Measurements from ENCODE around the gene PTBP1. TPM values are rescaled to one million over a fixed set of nuclear protein-coding genes. Genes with fewer than 3 reads are reported as not detected.
"Not testable (repeated sequence)": the region's sequence is repeated elsewhere in the genome, so short reads cannot be mapped to it uniquely, and the experiment has no call there.

Gene PTBP1
- total RNA-seq, 1 experiment from 2014 or later: 124 TPM

DNA sequence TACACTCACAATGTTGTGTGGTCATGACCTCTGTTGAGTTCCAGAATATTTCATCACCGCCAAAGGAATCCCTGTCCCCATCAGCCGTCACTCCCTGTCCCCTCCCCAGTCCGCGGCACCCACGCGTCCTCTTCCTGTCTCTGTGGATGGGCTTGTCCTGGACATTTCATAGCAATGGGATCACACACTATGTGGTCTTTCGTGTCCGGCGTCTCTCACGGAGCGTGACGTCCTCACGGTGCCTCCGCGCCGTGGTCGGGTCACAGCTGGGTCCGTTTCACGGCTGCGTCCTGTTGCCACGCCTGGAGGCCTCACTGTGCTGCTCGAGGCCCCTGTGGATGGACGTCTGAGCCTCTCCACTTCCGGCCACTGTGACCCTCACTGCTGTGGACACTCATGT is 37.0 kb downstream of the PTBP1 start:
- in situ Hi-C loops (cut with HindIII; ENCODE audit: low pct_unique_long_range_greater_than_20kb, low sequenced_read_pairs): no loop called here
- DNase-seq (ENCODE audit: low read depth, low spot score): no peak

DNA sequence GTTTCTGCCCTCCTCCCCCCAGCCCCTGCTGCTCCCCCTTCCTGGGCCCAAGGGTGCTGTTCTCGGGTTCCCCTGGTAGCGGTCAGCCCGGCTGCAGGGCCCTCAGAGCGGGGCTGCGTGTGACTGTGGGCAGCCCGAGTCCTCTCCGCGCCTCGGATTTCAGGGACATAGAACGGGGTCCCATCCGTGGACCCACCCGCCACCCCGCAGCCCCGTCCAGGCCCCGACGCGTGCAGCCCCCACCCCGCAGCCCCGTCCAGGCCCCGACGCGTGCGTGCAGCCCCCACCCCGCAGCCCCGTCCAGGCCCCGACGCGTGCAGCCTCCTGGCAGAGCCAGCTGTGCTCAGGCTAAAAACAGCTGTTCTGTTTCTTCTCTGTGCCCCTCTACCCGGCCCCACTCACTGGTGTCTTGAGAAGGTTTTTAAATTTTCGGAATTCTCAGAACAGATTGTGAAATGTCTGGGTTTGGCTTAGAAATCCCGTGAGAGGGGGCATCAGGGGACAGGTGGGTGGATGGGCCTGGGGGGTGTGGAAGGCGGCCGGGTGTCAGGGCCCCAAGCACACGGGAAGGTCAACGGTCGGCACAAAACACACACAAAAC is 38.1 kb downstream of the PTBP1 start:
- in situ Hi-C loops (cut with HindIII; ENCODE audit: low pct_unique_long_range_greater_than_20kb, low sequenced_read_pairs): no loop called here
- no peak for DNase-seq (ENCODE audit: low read depth, low spot score)

DNA sequence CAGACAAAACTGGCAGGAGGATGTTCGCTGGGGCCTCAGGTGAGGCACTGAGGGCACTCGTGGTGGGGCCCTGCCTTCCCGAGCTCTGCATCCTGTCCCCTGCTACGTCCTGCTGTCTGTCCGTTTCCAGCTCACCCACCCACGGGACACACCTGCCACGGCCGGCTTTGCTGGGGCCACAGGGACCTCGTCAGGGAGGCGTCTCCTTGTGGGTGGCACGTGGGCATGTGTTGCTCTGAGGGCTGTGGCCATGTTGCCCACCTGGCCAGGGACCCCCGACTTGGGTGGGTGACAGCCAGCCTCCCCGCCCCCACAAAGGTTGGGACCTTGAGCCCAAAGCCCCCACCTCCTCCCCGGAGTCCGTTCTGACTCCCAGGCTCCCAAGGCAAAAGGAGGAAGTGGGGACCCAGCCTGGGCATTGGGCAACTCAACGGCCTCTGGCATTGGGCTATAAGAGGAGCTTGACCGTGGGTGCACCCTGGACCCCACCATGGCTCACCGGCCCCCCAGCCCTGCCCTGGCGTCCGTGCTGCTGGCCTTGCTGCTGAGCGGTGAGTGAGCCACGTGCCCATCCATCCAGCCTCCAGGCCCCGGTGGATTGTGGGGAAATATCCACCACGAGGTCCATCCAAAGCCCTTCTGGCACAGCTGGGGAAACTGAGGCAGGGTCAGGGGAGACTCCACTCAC is 43.4 kb downstream of the PTBP1 start, which contains the start of gene PRTN3:
Gene PRTN3, plus strand, starts transcription at position 481 of the 688 bp plus-strand sequence. Its CDS starts 10 bp downstream, at position 491.
- in situ Hi-C loops (cut with HindIII; ENCODE audit: low pct_unique_long_range_greater_than_20kb, low sequenced_read_pairs): no loop called here
- DNase-seq (ENCODE audit: low read depth, low spot score): no peak

DNA sequence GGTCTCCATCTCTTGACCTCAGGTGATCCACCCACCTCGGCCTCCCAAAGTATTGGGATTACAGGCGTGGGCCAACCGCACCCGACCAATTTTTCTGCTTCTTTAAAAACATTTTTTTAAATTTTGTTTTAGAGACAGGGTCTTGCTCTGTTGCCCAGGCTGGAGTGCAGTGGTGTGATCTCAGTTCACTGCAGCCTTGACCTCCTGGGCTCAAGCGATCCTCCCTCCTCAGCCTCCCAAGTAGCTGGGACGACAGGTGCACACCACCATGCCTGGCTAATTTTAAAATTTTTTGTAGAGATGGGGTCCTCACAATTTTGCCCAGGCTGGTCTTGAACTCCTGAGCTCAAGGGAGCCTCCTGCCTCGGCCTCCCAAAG is 45.5 kb downstream of the PTBP1 start:
- DNase-seq (ENCODE audit: low read depth, low spot score); in situ Hi-C loops (cut with HindIII; ENCODE audit: low pct_unique_long_range_greater_than_20kb, low sequenced_read_pairs): not testable (repeated sequence)

DNA sequence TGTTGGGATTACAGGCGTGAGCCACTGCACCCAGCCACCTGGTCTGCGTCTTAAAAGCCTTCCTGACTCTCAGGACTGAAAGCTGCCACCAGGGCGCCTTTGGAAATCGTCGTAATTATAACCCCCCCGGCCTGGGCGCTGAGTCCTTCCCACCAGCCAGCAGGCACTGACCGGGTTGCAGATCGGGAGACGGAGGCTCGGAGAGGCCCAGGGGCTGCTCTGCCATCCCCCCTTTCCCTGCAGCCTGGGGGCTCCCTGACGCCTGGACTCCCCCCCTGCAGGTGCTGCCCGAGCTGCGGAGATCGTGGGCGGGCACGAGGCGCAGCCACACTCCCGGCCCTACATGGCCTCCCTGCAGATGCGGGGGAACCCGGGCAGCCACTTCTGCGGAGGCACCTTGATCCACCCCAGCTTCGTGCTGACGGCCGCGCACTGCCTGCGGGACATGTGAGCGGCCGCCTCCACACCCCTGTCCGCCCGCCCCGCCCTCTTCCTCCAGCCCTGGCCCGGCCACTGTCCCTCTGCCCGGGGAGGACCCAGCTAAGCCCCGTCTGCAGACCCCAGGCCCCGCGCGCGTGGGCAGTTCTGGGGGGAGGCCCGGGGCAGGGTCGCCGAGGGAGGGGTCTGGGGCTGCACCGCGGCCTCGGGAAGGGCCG is 46.1 kb downstream of the PTBP1 start:
- DNase-seq (ENCODE audit: low read depth, low spot score): no peak
- in situ Hi-C loops (cut with HindIII; ENCODE audit: low pct_unique_long_range_greater_than_20kb, low sequenced_read_pairs): no loop called here

DNA sequence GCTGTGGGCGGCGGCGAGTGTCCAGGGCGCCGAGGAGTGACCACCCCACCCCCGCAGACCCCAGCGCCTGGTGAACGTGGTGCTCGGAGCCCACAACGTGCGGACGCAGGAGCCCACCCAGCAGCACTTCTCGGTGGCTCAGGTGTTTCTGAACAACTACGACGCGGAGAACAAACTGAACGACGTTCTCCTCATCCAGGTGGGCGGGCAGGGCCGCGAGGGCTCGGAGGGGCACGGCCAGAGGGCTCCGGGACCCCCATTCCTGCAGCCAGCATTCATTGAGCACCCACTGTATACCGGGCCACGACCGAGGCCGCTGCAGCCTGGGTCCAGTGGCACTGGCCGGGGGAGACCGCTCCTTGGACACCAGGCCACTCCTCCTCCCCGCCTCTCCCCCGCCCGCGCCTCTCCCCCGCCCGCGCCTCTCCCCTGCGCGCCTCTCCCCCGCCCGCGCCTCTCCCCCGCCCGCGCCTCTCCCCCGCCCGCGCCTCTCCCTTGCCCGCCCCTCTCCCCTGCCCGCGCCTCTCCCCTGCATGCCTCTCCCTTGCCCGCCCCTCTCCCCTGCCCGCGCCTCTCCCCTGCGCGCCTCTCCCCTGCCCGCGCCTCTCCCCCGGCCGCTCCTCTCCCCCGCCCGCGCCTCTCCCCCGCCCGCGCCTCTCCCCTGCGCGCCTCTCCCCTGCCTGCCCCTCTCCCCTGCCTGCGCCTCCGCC is 46.7 kb downstream of the PTBP1 start:
- in situ Hi-C loops (cut with HindIII; ENCODE audit: low pct_unique_long_range_greater_than_20kb, low sequenced_read_pairs): no loop called here
- DNase-seq (ENCODE audit: low read depth, low spot score): no peak

DNA sequence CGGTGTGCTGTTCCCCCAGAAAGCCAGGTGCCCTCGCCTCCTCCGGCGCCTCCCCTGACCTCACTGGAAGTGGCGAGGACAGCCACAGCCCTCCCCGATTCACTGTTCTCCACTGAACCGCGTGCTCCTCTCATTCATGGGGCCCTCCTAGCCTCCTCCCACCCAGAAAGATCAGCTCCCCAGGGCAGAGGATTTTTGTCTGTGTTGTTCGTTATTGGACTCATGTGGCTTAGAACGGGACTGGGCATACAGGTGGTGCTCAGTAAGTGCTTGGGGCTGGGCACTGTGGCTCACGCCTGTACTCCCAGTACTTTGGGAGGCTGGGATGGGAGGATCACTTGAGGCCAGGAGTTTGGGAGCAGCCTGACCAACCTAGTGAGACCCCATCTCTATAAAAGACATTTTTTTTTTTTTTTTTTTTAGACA is 47.3 kb downstream of the PTBP1 start:
- DNase-seq (ENCODE audit: low read depth, low spot score): no peak
- in situ Hi-C loops (cut with HindIII; ENCODE audit: low pct_unique_long_range_greater_than_20kb, low sequenced_read_pairs): no loop called here

DNA sequence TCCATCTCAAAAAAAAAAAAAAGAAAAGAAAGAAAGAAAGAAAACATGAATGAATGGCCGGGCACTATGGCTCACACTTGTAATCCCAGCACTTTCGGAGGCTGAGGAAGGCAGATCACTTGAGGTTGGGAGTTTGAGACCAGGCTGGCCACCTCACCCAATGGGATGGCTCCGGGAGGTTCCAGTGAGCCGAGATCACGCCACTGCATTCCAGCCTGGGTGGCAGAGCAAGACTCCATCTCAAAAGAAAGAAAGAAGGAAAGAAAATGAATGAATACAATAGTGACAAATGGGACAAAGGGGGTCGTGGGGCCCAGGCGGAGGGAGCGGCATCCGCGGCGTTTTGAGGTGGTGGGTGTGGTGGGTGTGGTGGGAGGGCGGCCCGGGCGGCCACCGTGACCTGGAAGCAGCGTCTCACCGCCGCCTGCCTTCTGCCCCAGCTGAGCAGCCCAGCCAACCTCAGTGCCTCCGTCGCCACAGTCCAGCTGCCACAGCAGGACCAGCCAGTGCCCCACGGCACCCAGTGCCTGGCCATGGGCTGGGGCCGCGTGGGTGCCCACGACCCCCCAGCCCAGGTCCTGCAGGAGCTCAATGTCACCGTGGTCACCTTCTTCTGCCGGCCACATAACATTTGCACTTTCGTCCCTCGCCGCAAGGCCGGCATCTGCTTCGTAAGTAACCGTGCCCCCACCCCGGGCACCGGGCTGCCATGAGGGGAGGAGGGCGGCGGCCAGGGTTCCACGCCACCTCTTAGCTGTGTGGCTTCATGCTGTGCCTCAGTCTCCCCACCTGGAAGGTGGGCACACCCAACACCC is 48.7 kb downstream of the PTBP1 start:
- in situ Hi-C loops (cut with HindIII; ENCODE audit: low pct_unique_long_range_greater_than_20kb, low sequenced_read_pairs): no loop called here
- DNase-seq (ENCODE audit: low read depth, low spot score): no peak

DNA sequence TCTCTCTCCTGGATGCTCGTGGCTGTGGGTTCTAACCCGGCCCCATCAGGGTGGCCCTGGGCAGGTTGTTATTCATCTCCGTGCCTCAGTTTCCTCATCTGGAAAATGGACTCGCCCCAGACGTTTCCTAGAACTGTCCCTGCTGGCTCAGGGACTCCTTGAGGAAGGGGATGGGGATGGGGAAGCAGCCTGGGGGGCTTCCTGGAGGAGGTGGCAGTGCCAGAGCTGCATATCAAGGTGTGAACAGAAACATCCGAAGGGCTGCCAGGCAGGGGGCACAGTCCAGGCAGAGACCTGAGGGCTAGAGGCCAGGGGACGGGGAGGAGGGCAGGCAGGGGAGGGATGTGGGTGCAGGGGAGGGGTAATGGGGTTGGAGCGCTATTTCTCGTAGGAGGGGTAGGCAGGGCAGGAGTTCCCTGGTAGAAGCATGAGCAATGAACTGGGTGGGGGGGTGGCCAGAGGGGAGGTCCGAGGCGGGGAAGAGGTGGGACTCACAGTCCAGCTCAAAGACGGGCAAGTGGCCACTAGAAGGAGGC is 51.2 kb downstream of the PTBP1 start:
- no peak for DNase-seq (ENCODE audit: low read depth, low spot score)
- in situ Hi-C loops (cut with HindIII; ENCODE audit: low pct_unique_long_range_greater_than_20kb, low sequenced_read_pairs): no loop called here

DNA sequence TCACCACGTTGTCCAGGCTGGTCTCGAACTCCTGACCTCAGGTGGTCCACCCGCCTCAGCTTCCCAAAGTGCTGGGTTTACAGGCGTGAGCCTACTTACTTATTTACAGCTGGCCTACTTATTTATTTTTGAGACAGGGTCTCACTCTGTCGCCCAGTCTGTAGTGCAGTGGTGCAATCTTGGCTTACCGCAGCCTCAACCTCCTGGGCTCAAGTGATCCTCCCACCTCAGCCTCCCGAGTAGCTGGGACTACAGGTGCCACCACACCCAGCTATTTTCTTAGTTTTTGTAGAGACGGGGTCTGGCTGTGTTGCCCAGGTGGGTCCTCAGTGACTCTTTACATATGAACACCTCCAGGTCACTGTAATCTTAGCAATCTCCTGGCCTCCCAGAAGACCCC is 51.9 kb downstream of the PTBP1 start:
- DNase-seq (ENCODE audit: low read depth, low spot score); in situ Hi-C loops (cut with HindIII; ENCODE audit: low pct_unique_long_range_greater_than_20kb, low sequenced_read_pairs): not testable (repeated sequence)

DNA sequence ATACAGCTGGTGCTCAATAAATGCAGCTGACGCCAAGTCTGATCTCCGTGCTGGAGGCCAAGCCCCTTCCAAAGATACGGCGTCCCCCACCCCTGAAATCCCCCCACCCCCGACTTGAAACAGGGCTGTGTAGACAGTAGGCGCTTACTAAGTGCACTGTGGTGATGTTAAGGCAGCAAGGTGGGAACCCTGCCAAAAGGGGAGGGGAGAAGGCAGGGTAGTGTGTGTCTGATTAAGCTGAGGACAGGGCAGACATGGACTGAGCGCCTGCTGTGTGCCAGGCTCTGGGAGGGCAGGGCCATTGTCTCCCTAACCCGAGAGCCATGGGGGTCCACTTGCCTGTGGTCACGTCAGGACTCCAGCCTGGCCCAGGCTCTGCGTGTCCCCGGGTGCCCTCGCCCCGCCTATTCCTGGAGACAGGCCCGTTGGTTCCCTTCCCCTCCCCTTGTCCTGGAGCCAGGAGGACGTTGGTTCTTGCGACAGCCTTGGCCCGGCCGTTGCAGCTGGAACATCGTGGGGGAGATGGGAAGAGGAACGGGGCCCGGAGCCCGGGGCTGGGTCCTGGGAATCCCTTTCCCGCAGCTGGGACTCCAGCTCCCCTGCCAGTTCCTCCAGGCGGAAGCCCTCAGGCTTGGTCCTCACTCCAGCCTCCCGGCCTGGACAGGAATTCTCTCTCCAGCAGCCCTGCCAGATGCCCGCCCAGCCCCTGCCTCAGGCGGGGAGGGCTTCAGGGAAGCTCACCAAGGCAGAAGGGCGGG is 53.1 kb downstream of the PTBP1 start:
- in situ Hi-C loops (cut with HindIII; ENCODE audit: low pct_unique_long_range_greater_than_20kb, low sequenced_read_pairs): no loop called here
- no peak for DNase-seq (ENCODE audit: low read depth, low spot score)

DNA sequence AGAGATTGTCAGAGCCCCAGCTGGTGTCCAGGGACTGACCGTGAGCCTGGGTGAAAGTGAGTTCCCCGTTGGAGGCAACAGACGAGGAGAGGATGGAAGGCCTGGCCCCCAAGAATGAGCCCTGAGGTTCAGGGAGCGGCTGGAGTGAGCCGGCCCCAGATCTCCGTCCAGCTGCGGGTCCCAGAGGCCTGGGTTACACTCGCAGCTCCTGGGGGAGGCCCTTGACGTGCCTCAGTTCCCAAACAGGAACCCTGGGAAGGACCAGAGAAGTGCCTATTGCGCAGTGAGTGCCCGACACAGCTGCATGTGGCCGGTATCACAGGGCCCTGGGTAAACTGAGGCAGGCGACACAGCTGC is 53.7 kb downstream of the PTBP1 start:
- in situ Hi-C loops (cut with HindIII; ENCODE audit: low pct_unique_long_range_greater_than_20kb, low sequenced_read_pairs): no loop called here
- no peak for DNase-seq (ENCODE audit: low read depth, low spot score)

DNA sequence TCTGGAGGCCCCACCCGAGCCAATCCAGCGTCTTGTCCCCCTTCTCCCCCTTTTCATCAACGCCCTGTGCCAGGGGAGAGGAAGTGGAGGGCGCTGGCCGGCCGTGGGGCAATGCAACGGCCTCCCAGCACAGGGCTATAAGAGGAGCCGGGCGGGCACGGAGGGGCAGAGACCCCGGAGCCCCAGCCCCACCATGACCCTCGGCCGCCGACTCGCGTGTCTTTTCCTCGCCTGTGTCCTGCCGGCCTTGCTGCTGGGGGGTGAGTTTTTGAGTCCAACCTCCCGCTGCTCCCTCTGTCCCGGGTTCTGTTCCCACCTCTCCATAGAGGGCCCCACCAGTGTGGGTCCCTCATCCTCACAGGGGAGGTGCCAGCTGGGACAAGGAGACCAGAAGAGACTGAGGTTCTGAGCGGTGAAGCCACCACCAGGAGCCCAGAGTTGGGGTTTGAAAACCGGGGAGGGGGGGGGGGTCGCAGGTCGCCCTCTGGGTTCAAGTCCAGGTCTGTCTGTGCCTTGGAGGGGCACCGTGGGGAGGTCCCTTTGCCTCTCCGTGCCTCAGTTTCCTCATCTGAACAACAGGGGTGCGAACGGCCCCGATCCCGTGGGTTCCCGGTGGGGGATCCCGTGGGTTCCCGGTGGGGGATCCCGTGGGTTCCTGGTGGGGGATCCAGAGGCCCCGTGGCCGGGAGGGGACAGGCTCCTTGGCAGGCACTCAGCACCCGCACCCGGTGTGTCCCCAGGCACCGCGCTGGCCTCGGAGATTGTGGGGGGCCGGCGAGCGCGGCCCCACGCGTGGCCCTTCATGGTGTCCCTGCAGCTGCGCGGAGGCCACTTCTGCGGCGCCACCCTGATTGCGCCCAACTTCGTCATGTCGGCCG is 55.1 kb downstream of the PTBP1 start, which contains the start of gene ELANE:
Gene ELANE, plus strand, starts transcription at position 168 of the 878 bp plus-strand sequence. Its CDS starts 26 bp downstream, at position 194.
- DNase-seq (ENCODE audit: low read depth, low spot score): no peak
- in situ Hi-C loops (cut with HindIII; ENCODE audit: low pct_unique_long_range_greater_than_20kb, low sequenced_read_pairs): no loop called here

DNA sequence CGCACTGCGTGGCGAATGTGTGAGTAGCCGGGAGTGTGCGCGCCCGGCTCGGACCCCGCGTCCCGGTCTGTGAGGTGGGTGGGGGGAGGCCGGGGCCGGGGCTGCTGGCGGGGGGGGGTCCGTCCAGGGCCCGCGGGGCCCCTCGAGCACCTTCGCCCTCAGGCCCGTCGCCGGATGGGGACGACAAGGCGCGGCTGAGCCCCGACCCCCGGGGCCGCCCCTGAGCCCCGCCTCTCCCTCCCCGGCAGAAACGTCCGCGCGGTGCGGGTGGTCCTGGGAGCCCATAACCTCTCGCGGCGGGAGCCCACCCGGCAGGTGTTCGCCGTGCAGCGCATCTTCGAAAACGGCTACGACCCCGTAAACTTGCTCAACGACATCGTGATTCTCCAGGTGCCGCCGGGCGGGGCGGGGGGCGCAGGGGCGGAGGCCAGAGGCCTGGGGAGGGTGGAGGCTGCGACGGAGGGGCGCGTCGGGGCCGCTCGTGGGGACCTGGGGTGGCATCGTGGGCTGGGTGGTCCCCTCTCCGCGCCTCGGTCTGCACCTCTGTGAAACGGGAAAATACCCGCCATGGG is 55.8 kb downstream of the PTBP1 start:
- in situ Hi-C loops (cut with HindIII; ENCODE audit: low pct_unique_long_range_greater_than_20kb, low sequenced_read_pairs): no loop called here
- no peak for DNase-seq (ENCODE audit: low read depth, low spot score)

DNA sequence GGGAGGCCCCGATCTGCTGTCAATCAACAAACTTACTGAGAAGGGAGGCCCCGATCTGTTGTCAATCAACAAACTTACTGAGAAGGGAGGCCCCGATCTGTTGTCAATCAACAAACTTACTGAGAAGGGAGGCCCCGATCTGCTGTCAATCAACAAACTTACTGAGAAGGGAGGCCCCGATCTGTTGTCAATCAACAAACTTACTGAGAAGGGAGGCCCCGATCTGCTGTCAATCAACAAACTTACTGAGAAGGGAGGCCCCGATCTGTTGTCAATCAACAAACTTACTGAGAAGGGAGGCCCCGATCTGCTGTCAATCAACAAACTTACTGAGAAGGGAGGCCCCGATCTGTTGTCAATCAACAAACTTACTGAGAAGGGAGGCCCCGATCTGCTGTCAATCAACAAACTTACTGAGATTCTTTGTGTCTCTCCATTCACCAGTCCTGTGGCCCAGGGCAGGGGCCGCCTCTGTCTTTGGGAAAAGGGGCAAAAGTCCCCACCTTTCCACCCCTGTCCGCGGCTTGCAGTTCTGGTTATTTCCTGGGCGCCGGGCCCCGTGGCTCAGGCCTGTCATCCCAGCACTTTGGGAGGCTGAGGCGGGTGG is 56.5 kb downstream of the PTBP1 start:
- in situ Hi-C loops (cut with HindIII; ENCODE audit: low pct_unique_long_range_greater_than_20kb, low sequenced_read_pairs); DNase-seq (ENCODE audit: low read depth, low spot score): not testable (repeated sequence)
